HG02763 (cell line): ENCODE data around the gene PRR9.

ENCODE experiments used
- ATAC-seq: cut with Tn5 transposase; IDR thresholded peaks from one replicate; pipeline ENCODE4 v1.9.1; 2021; ENCODE audit warnings: mild to moderate bottlenecking, moderate library complexity; ENCODE audit not compliant: unreplicated experiment

Gene PRR9

DNA sequence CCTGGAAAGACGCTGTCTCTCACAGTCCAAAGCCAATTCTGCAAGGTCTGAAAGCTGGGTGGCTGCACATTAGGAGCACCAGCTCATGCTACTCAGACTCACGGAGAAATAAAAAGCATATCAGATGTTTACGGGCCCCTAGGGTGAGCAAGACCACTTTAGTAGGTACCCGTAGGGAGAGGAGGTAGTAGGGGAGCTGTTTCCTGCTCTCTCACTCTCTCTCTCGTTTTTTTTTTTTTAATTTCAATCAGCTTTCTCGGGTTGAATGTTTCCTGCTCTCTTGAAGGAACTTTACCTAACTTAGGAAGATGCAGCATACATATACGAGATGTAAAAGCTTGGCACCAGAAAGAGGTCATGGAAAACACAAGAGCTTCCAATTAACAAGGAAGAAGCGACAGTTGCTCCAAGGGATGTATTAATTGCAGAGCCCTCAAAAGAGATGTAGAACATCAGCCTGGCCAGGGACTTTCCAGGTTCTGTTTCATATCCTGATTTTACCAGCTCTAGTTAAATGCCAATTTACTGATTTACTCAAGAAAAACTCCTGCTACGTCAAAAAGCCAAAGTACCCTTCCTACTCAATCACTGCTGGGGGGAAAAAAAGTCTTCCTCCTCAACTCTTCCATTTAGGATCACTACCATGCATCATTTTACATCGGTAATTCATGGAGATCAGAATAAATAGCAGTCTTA is 45.2 kb downstream of the PRR9 start:
- no peak for ATAC-seq

- ATAC-seq: no peak
These were observed 48.1 kb downstream of the PRR9 start for GRCh38 chr1:153265457-153265856.
